ENCODE measurements around the gene ENDOU.

- no peak for TF ChIP-seq BACH2 (CRISPR knock-in tag; IDR thresholded peaks at IDR 0.05; ENCODE audit: borderline replicate concordance)
- TF ChIP-seq TOX (CRISPR knock-in tag; IDR thresholded peaks at IDR 0.05; ENCODE audit: borderline replicate concordance), result no peak
Measured at GRCh38 chr12:47744005-47744651, 18.8 kb upstream of the ENDOU start.

Data from SK-N-SH treated with all-trans-retinoic acid at 6 μM for 48 hours (cell line).